Measurements from ENCODE around the gene SERPING1. TPM values are rescaled to one million over a fixed set of nuclear protein-coding genes. Genes with fewer than 3 reads are reported as not detected.

SERPING1 gene
- total RNA-seq, 2 donors from 2014 or later: 34.6 to 78.6 TPM

Small RNAs within 50 kb of the gene (microRNA-seq; reads per million reads assigned to microRNA genes)
- gene MIR130A: 4,408 to 8,712 reads per million in 2 donors

Other genes starting within 250 kb of the SERPING1 start
- gene PRG3, start 216.5 kb upstream of the SERPING1 start, total RNA-seq: not detected
- under 1 TPM in 1 of 2 donors, not detected in 1; 0.22 TPM for gene PRG2, start 207.0 kb upstream of the SERPING1 start, total RNA-seq
- 1 to 10 TPM; 6.9 to 9.6 TPM for gene SLC43A3, start 170.6 kb upstream of the SERPING1 start, total RNA-seq
- under 1 TPM; 0.67 to 0.98 TPM for gene RTN4RL2, start 137.2 kb upstream of the SERPING1 start, total RNA-seq
- gene SLC43A1, start 82.0 kb upstream of the SERPING1 start, total RNA-seq: 1 to 10 TPM; 7.1 to 9.6 TPM
- 10 to 100 TPM; 28.6 to 47.4 TPM for gene TIMM10, start 66.9 kb upstream of the SERPING1 start, total RNA-seq
- not detected for gene SMTNL1, start 60.1 kb upstream of the SERPING1 start, total RNA-seq
- 10 to 100 TPM; 27.6 to 47.2 TPM for gene UBE2L6, start 30.0 kb upstream of the SERPING1 start, total RNA-seq
- 1 to 10 TPM in 1 of 2 donors, under 1 TPM in 1; 0.58 to 1.2 TPM for gene YPEL4, start 52.2 kb downstream of the SERPING1 start, total RNA-seq
- gene CLP1, start 60.1 kb downstream of the SERPING1 start, total RNA-seq: 10 to 100 TPM; 11.4 to 11.8 TPM
- gene ZDHHC5, start 70.4 kb downstream of the SERPING1 start, total RNA-seq: 10 to 100 TPM; 74.4 to 90.6 TPM
- 10 to 100 TPM; 10.4 to 12.1 TPM for gene MED19, start 114.5 kb downstream of the SERPING1 start, total RNA-seq
- 100 to 1,000 TPM in 1 of 2 donors, 10 to 100 TPM in 1; 93.4 to 132 TPM for gene TMX2, start 114.9 kb downstream of the SERPING1 start, total RNA-seq
- 10 to 100 TPM; 64.0 to 77.4 TPM for gene SELENOH, start 143.8 kb downstream of the SERPING1 start, total RNA-seq
- gene BTBD18, start 154.1 kb downstream of the SERPING1 start, total RNA-seq: not detected
- gene CTNND1, start 164.1 kb downstream of the SERPING1 start, total RNA-seq: 100 to 1,000 TPM; 458 to 553 TPM